Activated CD4-positive, alpha-beta T cell treated with anti-CD3 and anti-CD28 coated beads for 4 hours (primary cell): ENCODE results near the gene RAB6A.
A peak's percentile ranks its signal among the peaks of the same experiment; 100 is the strongest.
"Not testable (repeated sequence)": the region's sequence is repeated elsewhere in the genome, so short reads cannot be mapped to it uniquely, and the experiment has no call there.

Source experiments
- DNase-seq, 2 donors: peaks; one replicate each; pipeline ENCODE4 v3.0.0-alpha.2; 2020

RAB6A gene

DNA sequence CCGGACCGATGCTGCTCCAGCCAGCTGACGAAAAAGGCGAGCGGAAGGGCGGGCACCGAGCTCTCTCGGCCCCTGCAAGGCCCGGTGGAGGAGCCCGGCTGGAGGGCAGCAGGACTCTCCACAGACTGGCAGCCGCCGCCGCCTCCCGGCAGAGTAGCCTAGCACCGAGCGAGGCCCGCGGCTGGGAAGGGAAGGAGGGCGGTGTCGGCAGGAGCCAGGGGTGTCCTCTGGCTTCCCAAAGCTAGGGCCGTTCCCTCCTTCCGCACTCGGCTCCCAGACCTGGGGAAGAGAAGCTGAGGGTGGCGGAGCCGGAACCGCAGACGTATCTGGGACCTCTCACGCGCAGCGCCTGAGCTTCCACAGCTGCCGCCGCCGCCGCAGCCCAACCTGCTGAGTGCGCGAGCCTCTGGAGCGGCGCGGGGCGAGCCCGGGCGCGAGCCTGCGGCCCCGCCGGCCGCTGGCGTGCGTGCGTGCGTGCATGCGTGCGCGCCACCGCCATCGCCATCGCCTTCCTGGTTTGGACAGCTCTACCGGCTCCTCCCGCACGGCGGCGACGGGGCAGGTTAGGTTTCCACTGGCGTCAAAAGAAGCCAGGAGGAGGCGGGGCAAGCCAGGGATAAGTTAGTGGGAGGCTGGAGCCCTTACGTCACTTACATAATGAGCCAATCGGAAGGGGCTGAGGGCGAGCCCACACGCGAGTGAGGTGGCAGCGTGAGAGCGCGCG is at the start of gene RAB6A:
Gene RAB6A (minus strand): TSS at position 396 of the 724 bp plus-strand sequence. CDS start 439 bp downstream, outside the sequence.
- DNase-seq, result peak; percentile 99 to 100

DNA sequence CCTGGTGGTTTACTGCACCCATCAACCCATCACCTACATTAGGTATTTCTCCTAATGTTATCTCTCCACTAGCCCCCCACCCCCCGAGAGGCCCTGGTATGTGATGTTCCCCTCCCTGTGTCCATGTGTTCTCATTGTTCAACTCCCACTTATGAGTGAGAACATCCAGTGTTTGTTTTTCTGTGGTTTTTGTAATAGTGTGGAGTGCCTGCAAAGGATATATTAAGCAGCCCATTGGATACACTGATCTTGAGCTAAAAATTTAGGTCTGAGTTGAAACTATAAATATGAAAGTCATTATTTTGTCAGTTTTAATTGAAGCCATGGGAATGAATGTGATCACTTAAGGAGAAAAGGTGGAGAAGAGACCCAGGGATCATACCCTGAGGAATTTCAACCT is 49.8 kb upstream of the RAB6A start:
- no peak for DNase-seq

DNA sequence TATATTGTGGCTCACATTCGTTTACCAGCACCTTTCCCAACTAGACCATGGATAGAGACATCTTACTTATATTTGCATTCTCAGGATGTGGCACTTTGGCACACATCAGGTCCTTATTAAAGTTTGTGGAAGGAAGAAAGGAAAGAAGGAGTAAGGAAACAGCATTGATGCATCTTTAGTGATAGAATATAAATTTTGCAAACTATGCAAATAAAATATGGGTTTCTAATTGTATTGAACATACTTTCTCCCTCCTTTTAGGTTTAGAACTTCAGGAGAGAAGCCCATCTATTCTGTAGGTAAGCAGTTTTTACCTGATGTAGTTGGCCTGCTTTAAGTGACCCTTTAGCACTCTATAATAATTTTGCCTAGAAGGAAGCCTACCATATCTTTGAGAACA is 47.2 kb upstream of the RAB6A start:
- DNase-seq, result no peak

- no peak for DNase-seq
Observed at GRCh38 chr11:73804712-73805111, 43.8 kb upstream of the RAB6A start.

GRCh38 chr11:73801136-73801535 is 40.3 kb upstream of the RAB6A start:
- DNase-seq, result no peak

GRCh38 chr11:73800276-73800806 is 39.5 kb upstream of the RAB6A start:
- no peak for DNase-seq

DNA sequence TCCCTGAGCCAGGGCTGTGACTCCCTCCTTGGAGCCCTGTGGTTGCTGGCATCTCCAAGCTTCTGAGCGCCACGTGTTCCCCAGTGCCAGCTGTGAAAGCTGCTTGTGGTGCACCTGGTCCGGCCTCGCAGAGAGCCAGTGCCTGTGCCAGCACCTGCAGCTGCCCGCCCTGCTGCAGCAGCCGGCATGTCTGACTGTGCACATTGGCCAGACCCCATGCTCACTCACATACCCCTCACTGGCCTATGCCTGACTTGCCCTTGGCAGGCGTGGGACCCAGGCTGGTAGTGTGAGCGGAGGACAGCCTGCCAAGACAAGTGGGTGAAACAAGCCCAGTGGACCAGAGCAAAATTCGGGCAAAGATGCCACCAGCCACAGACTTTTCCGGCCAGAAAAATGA is 36.6 kb upstream of the RAB6A start:
- no peak for DNase-seq

GRCh38 chr11:73795925-73796632 is 35.2 kb upstream of the RAB6A start:
- no peak for DNase-seq

DNA sequence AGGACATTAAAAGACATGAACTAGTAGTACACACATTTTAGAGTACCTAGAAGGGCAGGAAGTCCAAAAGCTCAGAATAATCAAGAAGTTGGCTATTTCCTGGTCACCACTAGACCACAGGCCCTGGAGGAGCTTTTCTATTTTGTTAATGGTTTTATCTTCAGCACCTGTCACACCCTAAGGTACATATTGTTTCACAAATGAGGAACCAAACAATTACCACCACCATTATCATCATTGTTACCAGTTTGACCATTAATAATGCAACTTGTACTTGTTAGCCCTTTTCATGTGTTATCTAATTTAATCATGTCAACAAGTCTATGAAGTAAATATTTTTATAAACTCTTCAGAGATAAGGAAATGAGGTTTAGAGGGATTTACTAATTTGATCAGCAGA is 31.7 kb upstream of the RAB6A start:
- no peak for DNase-seq

DNA sequence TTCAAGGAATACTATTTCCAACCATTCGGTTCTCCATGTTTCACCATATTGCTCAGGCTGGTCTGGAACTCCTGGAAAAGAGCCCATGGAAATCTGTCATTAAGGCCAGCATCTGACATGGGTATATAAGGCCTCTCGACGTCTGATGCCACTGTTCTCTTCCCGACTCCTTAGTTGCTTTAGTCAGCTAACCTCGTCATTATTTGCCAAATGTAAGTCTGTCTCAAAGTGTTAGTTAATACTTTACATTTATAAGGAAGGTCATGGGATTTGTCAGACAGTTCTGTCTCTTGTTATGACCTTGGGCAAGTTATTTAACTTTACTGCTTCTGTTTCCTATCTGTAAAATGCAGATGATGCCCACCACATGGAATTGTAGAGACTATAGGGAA is 28.4 kb upstream of the RAB6A start:
- no peak for DNase-seq

- peak; percentile 83 to 87 for DNase-seq
Observed at GRCh38 chr11:73787643-73788558, 27.0 kb upstream of the RAB6A start, which contains the start of gene MRPL48. TSS of gene MRPL48 (plus strand) at chr11:73787874. CDS start at chr11:73787972, 98 bp downstream.

DNA sequence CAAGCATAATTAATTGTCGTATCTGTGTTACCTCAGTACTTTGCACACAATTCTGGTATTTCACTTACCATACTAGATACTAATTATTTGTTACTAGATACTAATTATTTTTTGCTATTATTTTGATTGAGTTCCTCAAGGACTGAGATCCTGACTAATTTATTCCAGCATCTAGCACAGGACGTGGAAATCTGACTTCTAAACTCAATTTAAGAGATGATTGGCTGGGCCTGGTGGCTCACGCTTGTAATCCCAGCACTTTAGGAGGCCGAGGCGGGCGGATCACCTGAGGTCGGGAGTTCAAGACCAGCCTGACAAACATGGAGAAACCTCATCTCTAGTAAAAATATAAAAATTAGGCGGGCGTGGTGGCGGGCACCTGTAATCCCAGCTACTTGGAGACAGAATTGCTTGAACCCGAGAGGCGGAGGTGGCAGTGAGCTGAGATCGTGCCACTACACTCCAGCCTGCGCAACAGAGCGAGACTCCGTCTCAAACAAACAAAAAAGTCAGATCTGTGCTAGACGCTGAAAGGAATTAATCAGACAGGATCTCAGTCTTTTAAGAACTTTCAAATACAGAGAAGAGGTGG is 26.3 kb upstream of the RAB6A start:
- no peak for DNase-seq

- DNase-seq, result not testable (repeated sequence)
Observed at GRCh38 chr11:73785467-73785866, 24.6 kb upstream of the RAB6A start.

DNA sequence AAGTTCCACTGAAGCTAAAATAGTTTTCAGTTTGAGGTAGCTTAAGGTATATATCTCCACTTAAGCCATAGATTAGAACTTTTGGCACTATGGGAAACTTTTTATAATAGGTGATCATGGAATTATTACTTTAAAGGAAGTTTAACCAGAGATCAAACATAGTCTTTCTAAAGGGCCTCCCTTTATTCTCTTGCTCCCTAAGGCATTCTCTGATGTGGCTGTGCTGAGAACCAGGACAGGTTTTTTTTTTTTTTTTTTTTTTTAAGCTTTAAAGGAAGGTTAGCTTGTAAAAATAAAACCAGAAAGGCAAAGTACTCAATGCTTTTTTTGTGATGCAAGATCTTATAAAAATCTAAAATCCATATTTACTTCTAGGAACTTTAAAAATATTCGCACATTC is 23.9 kb upstream of the RAB6A start:
- DNase-seq, result no peak

- no peak for DNase-seq
Observed at GRCh38 chr11:73784080-73784634, 23.3 kb upstream of the RAB6A start.

DNA sequence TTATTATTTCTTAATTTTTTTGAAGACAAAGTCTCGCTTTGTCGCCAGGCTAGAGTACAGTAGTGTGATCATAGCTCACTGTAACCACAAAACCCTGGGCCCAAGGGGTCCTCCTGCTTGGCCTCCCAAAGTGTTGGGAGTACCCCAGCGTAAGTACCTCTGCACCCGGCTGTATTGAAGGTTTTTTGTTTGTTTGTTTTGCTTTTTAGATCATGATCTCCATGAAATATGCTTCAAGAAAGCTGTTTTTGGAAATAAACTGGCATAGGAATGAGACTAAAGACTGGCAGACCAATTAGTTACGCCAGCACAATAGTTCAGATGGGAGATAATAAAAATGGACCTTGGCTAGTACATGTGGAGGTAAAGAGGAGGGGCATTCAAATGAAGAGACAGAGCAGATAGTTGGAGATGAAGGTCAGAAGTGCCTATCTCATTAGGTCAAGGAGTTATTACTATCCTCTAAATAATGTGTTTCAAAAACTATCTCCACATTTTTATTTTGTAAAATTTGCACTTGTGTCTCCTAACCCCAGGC is 22.7 kb upstream of the RAB6A start:
- no peak for DNase-seq

DNA sequence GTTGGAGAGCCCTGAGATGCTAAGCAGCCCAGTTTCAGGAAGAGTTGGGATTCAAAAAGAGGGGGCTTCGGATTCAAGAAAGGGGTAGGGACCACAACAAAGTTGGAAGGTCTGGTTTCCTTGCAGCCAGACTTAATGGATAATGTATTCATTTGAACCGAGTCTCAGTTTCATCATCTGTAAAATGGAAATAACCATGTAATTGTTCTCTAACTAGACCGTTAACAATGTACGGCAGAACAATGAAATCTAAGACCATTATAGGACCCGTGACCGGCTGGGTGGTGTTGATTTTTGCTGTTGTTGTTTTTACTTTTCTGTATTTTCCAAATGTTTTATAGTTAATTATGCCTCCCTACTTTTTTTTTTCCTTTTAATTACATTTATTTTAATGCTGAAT is 20.4 kb upstream of the RAB6A start:
- no peak for DNase-seq

DNA sequence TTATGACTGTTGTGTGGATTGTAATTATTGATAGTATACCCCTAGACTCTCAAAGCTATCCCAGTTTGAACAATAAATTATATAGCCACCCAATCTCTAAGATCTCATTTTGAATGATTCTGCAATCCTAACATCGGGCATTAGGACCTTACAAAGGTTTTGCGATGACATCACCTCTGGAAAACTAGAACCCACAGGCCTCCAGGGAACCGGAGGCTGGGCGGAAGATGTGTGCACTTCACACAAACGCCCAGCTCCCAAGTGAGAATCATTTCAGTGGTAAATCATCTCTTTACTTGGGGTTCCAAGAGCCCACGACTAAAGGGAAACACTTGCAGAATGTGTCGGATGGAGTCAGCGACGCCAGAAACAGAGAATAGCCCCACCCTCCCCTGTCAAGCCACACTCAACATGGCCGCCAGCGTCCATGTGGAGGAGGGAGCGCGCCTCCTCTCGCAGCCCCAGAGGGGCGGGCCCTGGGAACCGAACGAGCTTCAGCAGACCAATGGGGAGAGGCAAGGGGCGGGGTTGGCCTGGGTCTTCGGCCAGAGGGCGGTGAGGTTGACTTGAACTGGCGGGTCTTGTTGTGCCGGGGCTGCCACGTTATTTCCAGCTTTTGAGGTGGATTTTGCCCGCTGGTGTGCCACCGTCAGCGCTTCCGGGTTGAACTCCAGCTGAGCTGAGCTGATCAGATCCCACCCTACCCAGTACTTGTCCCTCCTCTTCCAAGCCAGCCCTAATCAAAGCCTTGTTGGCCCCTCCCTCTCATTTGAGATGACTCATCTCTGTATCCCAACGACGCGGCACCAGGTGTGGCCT is 18.4 kb upstream of the RAB6A start:
- peak; percentile 97 to 98 for DNase-seq

- not testable (repeated sequence) for DNase-seq
Observed at GRCh38 chr11:73770811-73771210, 9.9 kb upstream of the RAB6A start.

- no peak for DNase-seq
Observed at GRCh38 chr11:73766763-73767162, 5.9 kb upstream of the RAB6A start.

DNA sequence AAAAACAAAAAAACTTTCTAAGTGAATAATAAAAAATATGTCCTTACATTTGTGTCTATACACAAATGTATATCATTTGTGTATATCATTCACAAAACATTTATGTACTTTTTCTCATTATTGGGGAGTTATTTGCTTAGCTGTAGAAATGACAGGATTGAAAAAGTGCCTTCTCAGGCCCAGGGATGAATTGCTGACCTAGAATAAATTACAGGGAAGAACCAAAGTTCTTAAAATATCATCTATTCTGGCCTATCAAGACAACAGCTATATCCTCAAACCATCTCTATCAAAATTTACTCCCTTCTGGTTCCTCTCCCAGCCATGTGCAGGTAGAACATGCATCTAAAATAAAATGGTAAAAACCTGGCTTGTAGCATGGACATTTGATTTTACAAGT is 1.9 kb upstream of the RAB6A start:
- no peak for DNase-seq
